ENCODE results near the gene FTCDNL1.

DNA sequence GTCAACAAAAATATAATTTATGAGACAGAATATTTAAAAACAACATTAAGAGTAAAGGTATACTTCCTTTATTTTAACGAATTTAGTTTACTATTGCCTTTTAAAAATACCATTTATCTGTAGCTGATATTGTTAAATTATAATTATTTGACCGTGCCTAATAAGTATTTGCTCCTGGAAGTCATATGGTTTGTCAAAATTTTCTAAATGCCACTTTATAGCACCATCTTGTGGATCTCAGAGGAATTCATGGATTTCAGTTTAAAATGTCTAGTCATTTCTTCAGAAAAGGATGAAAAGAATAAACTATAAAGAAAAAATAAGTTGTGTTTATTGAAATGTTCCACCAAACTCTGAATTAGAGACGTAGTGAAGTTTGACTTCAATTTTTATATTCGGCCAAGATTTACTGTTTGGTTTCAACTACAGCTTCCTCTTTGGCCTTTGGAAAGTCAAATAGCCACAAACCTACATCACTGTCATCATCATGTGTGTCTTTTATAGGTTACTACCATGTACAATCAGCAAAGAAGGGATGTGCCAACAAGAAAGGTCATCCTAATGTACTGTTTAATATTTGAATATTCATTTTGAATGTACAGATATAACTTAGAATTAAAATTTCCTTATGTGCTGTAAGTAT, 10.3 kb upstream of the FTCDNL1 start:
- TF ChIP-seq TAF1 (CRISPR knock-in tag; IDR thresholded peaks at IDR 0.05) (no peak), RBM22 (optimal IDR thresholded peaks at IDR 0.05; ENCODE audit: low read length) (no peak), CEBPB (IDR thresholded peaks at IDR 0.05; ENCODE audit: borderline replicate concordance, low read depth, low read length) (no peak), ZNF558 (CRISPR knock-in tag; IDR thresholded peaks at IDR 0.05; ENCODE audit: borderline replicate concordance) (no peak)
- TF ChIP-seq, protein P1, sequence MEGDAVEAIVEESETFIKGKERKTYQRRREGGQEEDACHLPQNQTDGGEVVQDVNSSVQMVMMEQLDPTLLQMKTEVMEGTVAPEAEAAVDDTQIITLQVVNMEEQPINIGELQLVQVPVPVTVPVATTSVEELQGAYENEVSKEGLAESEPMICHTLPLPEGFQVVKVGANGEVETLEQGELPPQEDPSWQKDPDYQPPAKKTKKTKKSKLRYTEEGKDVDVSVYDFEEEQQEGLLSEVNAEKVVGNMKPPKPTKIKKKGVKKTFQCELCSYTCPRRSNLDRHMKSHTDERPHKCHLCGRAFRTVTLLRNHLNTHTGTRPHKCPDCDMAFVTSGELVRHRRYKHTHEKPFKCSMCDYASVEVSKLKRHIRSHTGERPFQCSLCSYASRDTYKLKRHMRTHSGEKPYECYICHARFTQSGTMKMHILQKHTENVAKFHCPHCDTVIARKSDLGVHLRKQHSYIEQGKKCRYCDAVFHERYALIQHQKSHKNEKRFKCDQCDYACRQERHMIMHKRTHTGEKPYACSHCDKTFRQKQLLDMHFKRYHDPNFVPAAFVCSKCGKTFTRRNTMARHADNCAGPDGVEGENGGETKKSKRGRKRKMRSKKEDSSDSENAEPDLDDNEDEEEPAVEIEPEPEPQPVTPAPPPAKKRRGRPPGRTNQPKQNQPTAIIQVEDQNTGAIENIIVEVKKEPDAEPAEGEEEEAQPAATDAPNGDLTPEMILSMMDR (CRISPR knock-in tag; IDR thresholded peaks at IDR 0.05), result peak; percentile 60
- TF ChIP-seq, protein P2, sequence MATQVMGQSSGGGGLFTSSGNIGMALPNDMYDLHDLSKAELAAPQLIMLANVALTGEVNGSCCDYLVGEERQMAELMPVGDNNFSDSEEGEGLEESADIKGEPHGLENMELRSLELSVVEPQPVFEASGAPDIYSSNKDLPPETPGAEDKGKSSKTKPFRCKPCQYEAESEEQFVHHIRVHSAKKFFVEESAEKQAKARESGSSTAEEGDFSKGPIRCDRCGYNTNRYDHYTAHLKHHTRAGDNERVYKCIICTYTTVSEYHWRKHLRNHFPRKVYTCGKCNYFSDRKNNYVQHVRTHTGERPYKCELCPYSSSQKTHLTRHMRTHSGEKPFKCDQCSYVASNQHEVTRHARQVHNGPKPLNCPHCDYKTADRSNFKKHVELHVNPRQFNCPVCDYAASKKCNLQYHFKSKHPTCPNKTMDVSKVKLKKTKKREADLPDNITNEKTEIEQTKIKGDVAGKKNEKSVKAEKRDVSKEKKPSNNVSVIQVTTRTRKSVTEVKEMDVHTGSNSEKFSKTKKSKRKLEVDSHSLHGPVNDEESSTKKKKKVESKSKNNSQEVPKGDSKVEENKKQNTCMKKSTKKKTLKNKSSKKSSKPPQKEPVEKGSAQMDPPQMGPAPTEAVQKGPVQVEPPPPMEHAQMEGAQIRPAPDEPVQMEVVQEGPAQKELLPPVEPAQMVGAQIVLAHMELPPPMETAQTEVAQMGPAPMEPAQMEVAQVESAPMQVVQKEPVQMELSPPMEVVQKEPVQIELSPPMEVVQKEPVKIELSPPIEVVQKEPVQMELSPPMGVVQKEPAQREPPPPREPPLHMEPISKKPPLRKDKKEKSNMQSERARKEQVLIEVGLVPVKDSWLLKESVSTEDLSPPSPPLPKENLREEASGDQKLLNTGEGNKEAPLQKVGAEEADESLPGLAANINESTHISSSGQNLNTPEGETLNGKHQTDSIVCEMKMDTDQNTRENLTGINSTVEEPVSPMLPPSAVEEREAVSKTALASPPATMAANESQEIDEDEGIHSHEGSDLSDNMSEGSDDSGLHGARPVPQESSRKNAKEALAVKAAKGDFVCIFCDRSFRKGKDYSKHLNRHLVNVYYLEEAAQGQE (IDR thresholded peaks at IDR 0.05; ENCODE audit: borderline replicate concordance in 1 of 2, low read depth in 1 of 2, low read length in 2 of 2), result no peak
